Left renal cortex interstitium (tissue), 4 donors: ENCODE results near the gene GOLGA6D. TPM values are rescaled to one million over a fixed set of nuclear protein-coding genes. Genes with fewer than 3 reads are reported as not detected.
"Not testable (repeated sequence)": the region's sequence is repeated elsewhere in the genome, so short reads cannot be mapped to it uniquely, and the experiment has no call there.

ENCODE experiments used
- DNase-seq, 4 donors: peaks; one replicate each; pipeline ENCODE4 v3.0.0-alpha.2; 2013; ENCODE audit warnings: low read depth in 4 of 4, low spot score in 2 of 4, missing footprints in 1 of 4
- polyA plus RNA-seq, 4 donors: library from polyadenylated mRNA; unstranded; fragments of 120-200 nt; gene quantifications; one replicate each; pipeline ENCODE4 v1.2.1, GENCODE V29; 2013; ENCODE audit not compliant: insufficient read length in 4 of 4

The GOLGA6D gene
- polyA plus RNA-seq, 4 donors = 0.14 to 0.47 (median 0.19) TPM

GRCh38 chr15:75275617-75276016 lies 7.0 kb upstream of the GOLGA6D start:
- not testable (repeated sequence) for DNase-seq

GRCh38 chr15:75278497-75278896 lies 4.1 kb upstream of the GOLGA6D start:
- not testable (repeated sequence) for DNase-seq

DNA sequence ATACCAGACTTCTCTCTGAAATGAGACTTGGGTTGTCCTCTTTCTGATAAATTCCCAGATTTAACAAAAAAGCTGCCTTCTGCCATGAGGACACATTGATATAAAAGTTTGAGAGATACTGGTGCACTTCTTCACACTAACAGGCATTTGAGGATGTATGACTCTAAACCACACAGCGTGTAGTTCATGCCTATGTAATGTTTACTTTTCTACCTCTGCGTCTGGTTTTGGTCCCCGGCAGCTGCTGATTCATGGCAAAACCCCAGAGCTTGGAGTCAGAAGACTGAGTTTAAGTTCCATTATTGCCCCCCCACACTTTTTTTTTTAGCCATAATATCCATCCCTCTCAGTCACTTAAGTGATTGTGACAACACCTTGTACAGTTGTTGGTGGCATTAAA lies 1.5 kb downstream of the GOLGA6D start:
- DNase-seq = not testable (repeated sequence)

- not testable (repeated sequence) for DNase-seq
Observed at GRCh38 chr15:75293660-75294059, 11.0 kb downstream of the GOLGA6D start.

DNA sequence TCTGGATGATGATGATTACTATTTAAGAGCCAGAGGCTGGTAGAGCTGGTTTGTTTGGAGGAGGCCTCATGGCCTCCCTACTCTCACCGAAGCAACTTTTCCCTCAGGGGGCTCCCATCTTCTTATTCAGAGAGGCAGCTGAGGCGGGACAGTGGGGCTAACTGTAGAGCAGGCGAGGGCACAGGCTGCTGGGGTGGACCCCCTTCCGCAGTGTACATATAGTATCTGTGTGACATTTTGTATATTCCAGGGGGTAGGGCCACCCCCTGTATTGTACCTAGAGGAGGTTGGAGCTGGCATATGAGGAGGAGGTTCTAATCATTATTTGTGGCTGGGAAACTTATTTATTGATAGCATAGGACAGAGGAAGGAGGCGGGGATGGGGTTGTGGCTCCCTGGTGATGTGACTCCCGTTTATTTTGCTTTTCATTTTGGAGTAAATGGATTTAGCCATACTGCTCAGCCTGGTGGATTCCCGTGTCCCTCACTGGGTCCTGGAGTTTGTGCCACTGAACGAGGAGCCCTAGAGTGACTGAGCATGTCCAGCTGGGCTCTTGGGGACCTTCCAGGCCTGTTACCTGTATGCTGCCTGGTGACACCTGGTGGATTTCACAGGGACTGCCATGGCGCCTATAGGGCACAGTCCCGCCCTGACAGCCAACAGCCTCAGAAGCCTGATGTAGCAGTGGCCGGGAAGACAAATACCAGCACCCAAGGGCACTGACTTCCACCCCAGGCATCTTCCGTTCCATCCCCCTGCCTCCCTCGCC lies 16.1 kb downstream of the GOLGA6D start:
- not testable (repeated sequence) for DNase-seq

DNA sequence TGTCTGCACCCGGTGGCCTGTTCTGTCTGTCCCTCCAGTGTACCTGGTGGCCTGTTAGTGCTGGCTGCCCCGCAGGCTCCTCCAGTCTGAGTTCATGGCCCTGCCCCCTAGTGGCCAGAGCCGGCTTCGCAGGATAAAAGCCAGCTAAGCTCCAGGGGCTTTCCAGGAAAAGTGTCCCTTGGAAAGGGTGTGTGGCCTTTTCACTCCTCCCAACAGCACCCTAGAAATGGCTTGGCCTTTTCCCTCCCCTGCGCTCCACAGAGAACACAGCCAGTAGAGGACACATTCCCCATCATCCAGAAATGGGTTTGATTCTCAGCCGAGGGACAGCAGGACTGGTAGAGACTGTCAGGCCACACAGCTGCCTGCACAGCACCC lies 16.7 kb downstream of the GOLGA6D start:
- DNase-seq = not testable (repeated sequence)

DNA sequence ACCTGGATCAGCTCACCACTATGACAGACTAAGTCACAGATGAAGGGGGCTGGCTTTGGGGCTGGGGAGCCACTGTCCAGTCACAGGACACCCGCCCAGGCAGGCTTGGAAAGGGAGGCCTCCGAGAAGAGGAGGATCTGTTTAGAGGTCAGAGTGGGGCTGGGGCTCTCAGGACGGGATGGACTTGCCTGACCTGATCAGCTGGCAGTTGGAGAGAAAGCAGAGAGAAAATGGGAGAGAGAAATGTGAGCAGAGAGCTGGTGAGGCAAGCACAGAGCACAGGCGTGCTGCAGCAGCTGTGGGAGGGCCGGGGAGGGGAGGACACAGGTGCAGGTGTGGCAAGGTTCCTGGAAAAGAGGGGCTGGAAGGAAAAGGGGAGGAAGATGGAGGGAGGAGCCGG lies 17.4 kb downstream of the GOLGA6D start:
- DNase-seq = not testable (repeated sequence)

GRCh38 chr15:75302318-75302717 lies 19.7 kb downstream of the GOLGA6D start:
- no peak for DNase-seq

DNA sequence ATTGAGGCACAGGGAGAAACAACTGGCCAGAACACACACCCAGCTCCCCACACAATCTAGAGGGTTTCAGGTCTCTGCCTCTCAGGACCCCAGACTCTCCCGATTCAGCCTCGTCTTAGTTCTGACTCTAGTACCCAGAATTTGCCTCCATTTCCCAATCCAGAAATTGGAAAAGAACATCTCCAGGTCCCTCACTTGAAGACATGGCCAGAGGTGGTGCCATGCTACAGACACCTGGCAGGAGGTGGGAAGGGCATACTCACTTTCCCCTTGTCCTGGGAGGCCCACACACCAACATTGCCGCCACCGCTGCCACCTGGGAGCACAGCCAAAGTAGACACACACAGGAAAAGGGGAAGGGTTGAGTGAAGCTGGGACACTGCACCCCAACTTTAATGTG lies 20.1 kb downstream of the GOLGA6D start:
- not testable (repeated sequence) for DNase-seq

GRCh38 chr15:75306188-75306587 lies 23.6 kb downstream of the GOLGA6D start:
- no peak for DNase-seq

DNA sequence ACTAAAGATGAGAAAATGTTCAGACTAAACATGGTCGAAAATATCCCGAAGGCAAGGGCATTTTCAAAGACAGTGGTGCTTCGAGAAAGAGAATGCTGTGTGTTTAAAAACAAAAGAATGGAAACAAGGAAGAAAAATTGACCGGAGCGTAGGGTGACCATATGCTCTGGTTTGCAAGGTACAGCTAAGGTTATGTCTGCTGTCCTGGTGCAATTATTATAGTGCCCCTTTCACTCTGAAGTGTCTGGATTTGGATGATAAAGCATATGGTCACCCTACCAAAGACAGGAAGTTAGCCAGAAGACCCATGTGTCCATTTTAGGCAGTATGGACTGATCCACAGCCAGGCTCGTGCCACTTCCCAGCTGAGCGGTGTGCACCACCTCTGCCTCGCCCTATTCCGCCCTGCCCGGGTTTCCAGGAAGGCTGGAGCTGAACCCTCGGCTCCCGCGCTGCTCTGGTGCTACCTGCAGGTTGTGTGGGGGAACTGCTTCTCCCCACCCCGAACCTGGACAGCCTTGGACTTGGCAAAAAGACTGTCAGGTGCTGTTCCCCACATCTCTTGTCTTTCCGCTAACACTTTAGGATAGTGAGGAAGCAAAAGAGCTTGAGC lies 25.2 kb downstream of the GOLGA6D start:
- DNase-seq = peak in 2 of 4 donors; percentile 0 to 23

DNA sequence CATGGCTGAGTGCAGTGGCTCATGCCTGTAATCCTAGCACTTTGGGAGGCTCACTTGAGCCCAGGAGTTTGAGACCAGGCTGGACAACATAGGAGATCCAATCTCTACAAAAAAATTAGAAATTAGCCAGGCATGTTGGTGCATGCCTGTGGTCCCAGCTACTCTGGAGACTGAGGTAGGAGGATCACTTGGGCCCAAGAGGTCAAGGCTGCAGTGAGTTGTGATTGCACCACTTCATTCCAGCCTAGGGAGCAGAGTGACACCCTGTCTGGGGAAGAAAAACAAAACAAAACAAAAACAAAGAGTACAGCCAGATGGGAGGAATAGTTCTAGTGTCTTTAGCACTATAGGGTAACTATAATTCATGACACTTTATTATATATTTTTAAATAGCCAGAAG lies 27.1 kb downstream of the GOLGA6D start:
- DNase-seq = no peak

DNA sequence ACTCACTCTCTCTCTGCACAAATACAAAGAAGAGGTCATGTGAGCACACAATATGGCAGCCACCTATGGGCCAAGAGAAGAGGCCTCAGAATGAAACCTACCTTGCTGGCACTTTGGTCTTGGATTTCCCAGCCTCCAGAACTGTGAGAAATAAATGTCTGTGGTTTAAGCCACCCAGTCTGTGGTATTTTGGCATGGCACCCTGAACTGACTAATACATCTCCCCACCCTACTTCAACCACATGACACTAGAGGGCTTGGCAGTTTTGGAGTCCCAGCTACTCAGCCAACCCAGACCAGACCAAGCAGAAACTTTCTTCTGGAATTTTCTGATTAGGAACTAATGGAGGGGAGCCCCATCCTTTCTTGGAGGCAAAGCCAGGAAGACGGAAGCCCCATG lies 29.9 kb downstream of the GOLGA6D start:
- not testable (repeated sequence) for DNase-seq

- DNase-seq = no peak
Observed at GRCh38 chr15:75313116-75313845, 30.6 kb downstream of the GOLGA6D start.

DNA sequence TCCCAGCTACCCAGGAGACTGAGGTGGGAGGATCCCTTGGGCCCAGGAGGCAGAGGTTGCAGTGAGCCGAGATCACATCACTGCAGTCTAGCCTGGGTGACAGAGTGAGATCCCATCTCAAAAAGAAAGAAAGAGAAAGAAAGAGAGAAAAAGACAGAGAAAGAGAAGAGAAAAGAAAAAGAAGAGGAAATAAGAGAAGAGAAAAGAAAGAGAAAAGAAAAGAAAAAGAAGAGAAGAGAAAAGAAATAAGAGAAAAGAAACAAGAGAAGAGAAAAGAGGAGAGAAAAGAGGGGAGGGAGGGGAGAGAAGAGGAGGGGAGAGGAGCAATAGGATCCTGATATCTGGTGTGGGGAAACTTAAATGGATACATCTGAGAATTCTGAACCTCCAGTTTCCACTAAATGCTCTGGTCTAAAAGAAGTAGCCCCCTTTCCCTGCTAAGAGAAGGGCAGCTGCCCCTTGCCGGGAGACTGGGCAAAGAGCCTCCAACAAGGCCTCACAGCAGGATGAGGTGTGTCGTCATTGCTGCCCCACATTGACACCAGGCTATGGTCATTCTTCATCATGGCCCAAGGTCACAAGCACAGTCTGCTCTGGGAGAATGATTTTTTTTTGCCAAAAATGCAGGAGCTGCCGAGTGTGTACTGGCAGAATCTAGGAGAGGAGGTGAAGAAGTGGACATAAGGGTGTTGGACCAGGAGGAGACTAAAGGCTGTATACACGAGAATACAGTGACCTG lies 32.1 kb downstream of the GOLGA6D start:
- DNase-seq = no peak

GRCh38 chr15:75319231-75319897 lies 36.7 kb downstream of the GOLGA6D start:
- not testable (repeated sequence) for DNase-seq

DNA sequence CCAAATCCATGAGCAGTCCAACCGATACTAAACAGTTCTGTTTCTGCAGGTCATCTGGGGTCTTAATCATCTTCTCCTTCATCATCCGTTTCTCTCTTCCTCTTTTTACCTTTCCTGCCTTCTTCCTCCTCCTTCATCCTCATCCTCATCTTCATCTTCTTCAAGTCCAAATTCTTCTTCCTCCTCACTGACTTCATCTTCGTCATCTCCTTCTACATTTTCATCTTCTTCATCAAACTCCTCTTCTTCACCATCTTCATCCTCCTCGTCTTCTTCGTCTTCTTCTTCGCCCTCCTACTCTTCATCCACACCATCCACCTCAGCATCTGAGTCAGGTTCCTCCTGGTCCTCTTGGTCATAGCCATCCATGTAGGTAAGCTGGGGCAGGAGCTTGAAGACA lies 39.1 kb downstream of the GOLGA6D start:
- DNase-seq = no peak

DNA sequence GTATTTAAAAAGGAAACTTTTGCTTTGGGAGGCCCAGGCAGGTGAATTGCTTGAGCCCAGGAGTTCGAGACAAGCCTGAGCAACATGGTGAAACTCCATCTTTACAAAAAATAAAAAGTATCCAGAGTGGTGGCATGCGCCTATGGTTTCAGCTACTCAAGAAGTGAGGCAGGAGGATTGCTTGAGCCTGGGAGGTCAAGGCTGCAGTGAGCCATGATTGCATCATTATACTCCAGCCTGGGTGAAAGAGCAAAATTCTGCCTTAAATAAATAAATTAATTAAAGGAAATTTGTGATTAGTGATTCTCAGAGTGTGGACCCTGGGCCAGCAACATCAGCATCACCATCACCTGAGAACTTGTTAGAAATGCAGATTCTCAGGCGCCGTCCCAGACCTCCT lies 43.3 kb downstream of the GOLGA6D start:
- no peak for DNase-seq

DNA sequence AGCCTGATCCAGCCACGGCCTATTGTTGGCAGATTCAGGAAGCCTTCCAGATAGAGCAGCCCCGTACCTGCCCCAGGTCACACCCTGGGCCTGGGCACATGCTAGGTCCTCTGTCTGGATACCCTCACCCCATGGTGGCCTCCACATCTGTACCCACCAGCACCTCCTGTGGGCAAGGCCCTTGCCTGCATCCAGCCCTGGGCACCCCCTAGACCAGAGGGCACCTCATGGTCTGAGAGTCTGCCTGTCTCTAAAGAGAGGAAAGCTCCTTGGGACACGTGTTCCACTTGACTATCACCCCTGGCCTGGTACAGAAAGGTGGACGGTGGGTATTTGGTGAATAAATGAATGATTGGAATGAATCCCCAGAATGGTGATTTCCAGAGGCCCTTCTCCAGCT lies 44.4 kb downstream of the GOLGA6D start:
- DNase-seq = no peak

GRCh38 chr15:75327491-75327890 lies 44.9 kb downstream of the GOLGA6D start:
- DNase-seq = no peak
